Vagina (tissue), 2 donors: Measurements from ENCODE around the gene SPRED1.

Experiments
- CTCF ChIP-seq, 3 experiments: fragments of 450-650 bp in 2 of 3; fragments of 200-600 bp in 1 of 3; sonication (generic) in 1 of 3; IDR thresholded peaks; one replicate each; pipeline ENCODE4 v1.5.1; 2017 to 2019; ENCODE audit warnings: antibody characterized with exemption in 3 of 3, mild to moderate bottlenecking in 2 of 3, moderate library complexity in 2 of 3
- POLR2A ChIP-seq, 2 donors: fragments of 450-650 bp; IDR thresholded peaks; one replicate each; pipeline ENCODE4 v1.6.1; 2017; ENCODE audit warnings: antibody characterized with exemption in 2 of 2, mild to moderate bottlenecking in 2 of 2, moderate library complexity in 2 of 2
- POLR2AphosphoS5 ChIP-seq, 2 donors: sonication (generic); formaldehyde crosslinking; IDR thresholded peaks; one replicate each; pipeline ENCODE4 v1.9.0; 2017; ENCODE audit warnings: antibody characterized with exemption in 2 of 2, mild to moderate bottlenecking in 2 of 2, low read depth in 1 of 2; ENCODE audit not compliant: insufficient read depth in 1 of 2

GRCh38 chr15:38217191-38217595 lies 35.4 kb upstream of the SPRED1 start:
- TF ChIP-seq CTCF (IDR thresholded peaks at IDR 0.05) (no peak), POLR2A (IDR thresholded peaks at IDR 0.05) (no peak), POLR2AphosphoS5 (IDR thresholded peaks at IDR 0.05; ENCODE audit: insufficient read depth in 1 of 2, low read depth in 1 of 2) (no peak)
